GM18507 (cell line): ENCODE results near the gene RREB1.

Experiments
- DNase-seq: peaks from one replicate; pipeline ENCODE4 v3.0.0; 2011; ENCODE audit warnings: low read depth; ENCODE audit not compliant: insufficient read length; ENCODE audit errors: extremely low spot score
- FAIRE-seq: peaks from 2 replicates; lab custom pipeline; 2011; peaks lifted over from hg19 to GRCh38; lab: Jason Lieb, UNC

RREB1 gene

GRCh38 chr6:7140631-7141378 is 33.0 kb downstream of the RREB1 start:
- peak; percentile 79 for DNase-seq
- FAIRE-seq = peak; percentile 58

- no peak for DNase-seq
- FAIRE-seq = no peak
Observed at GRCh38 chr6:7142228-7142801, 34.6 kb downstream of the RREB1 start.

GRCh38 chr6:7142918-7143475 is 35.2 kb downstream of the RREB1 start:
- DNase-seq = no peak
- FAIRE-seq = no peak

- FAIRE-seq (no peak), DNase-seq (no peak)
Observed at GRCh38 chr6:7143476-7143974, 35.8 kb downstream of the RREB1 start.

- FAIRE-seq (no peak), DNase-seq (no peak)
Observed at GRCh38 chr6:7144872-7145584, 37.3 kb downstream of the RREB1 start.

- DNase-seq = no peak
- FAIRE-seq = no peak
Observed at GRCh38 chr6:7145585-7145884, 37.8 kb downstream of the RREB1 start.

GRCh38 chr6:7145885-7146828 is 38.4 kb downstream of the RREB1 start:
- DNase-seq = no peak
- FAIRE-seq = peak; percentile 73

- DNase-seq (no peak), FAIRE-seq (no peak)
Observed at GRCh38 chr6:7147051-7147671, 39.4 kb downstream of the RREB1 start.

- FAIRE-seq (no peak), DNase-seq (no peak)
Observed at GRCh38 chr6:7148100-7148822, 40.5 kb downstream of the RREB1 start.

GRCh38 chr6:7150381-7151064 is 42.8 kb downstream of the RREB1 start:
- DNase-seq (no peak), FAIRE-seq (no peak)

GRCh38 chr6:7151381-7151780 is 43.6 kb downstream of the RREB1 start:
- no peak for DNase-seq

GRCh38 chr6:7152462-7152861 is 44.7 kb downstream of the RREB1 start:
- no peak for FAIRE-seq
- no peak for DNase-seq

More at GRCh38 chr6:7151381-7151780, 43.6 kb downstream of the RREB1 start:
- no peak for FAIRE-seq

GRCh38 chr6:7153789-7154188 is 46.0 kb downstream of the RREB1 start:
- FAIRE-seq = peak; percentile 5
- no peak for DNase-seq

GRCh38 chr6:7154341-7155139 is 46.8 kb downstream of the RREB1 start:
- no peak for DNase-seq
- FAIRE-seq = peak; percentile 84

- FAIRE-seq = peak; percentile 87
- DNase-seq = no peak
Observed at GRCh38 chr6:7155871-7156579, 48.3 kb downstream of the RREB1 start.

GRCh38 chr6:7156643-7157278 is 49.0 kb downstream of the RREB1 start:
- no peak for FAIRE-seq

More at GRCh38 chr6:7156643-7157278, 49.0 kb downstream of the RREB1 start:
- no peak for DNase-seq
